WTC11 (cell line): ENCODE measurements around the gene SCNN1A. TPM values are rescaled to one million over a fixed set of nuclear protein-coding genes. Genes with fewer than 3 reads are reported as not detected.

Experiments used
- ATAC-seq: fragments of 200-7000 bp; cut with Tn5 transposase; 2 replicates; pipeline ENCODE4 v1.10.0; 2021; ENCODE audit warnings: mild to moderate bottlenecking, moderate library complexity
- CTCF ChIA-PET: fragments of 300-600 bp; sonication (Branson Sonifier 250); formaldehyde crosslinking; loops from one replicate; lab custom pipeline; 2021; ENCODE audit warnings: antibody characterized with exemption; lab: Charles Lee
- POLR2A ChIA-PET: fragments of 350-600 bp; sonication (Branson Sonifier 250); formaldehyde crosslinking; loops from one replicate; lab custom pipeline; 2021; ENCODE audit warnings: antibody characterized with exemption; lab: Charles Lee
- DNase-seq: peaks from one replicate; pipeline ENCODE4 v3.0.0; 2021; ENCODE audit warnings: low spot score
- H3K27ac Mint-ChIP-seq: 2 replicates; pipeline ENCODE4 v1.8.0; 2021; ENCODE audit warnings: mixed read lengths
- H3K27me3 Mint-ChIP-seq: 2 replicates; pipeline ENCODE4 v1.8.0; 2021; ENCODE audit warnings: low read depth, mild to moderate bottlenecking, moderate library complexity, mixed read lengths
- H3K36me3 Mint-ChIP-seq: 2 replicates; pipeline ENCODE4 v1.8.0; 2021; ENCODE audit warnings: mixed read lengths
- H3K4me1 Mint-ChIP-seq: 2 replicates; pipeline ENCODE4 v1.8.0; 2022; ENCODE audit warnings: mixed read lengths
- H3K4me3 Mint-ChIP-seq: 2 replicates; pipeline ENCODE4 v1.8.0; 2021; ENCODE audit warnings: mild to moderate bottlenecking, moderate library complexity, mixed read lengths
- H3K9me3 Mint-ChIP-seq: 2 replicates; pipeline ENCODE4 v1.8.0; 2021; ENCODE audit warnings: mixed read lengths
- AFF4 ChIP-seq: sonication (generic); formaldehyde crosslinking; IDR thresholded peaks from 2 replicates; pipeline ENCODE4 v1.8.1; 2023; ENCODE audit warnings: mild to moderate bottlenecking, missing genetic modification reagents, borderline replicate concordance
- ATF6 ChIP-seq: sonication (generic); formaldehyde crosslinking; IDR thresholded peaks from 2 replicates; pipeline ENCODE4 v1.8.1; 2023; ENCODE audit warnings: mild to moderate bottlenecking, missing genetic modification reagents
- CREM ChIP-seq: sonication (generic); formaldehyde crosslinking; IDR thresholded peaks from 2 replicates; pipeline ENCODE4 v1.8.1; 2022; ENCODE audit warnings: mild to moderate bottlenecking, missing genetic modification reagents, moderate library complexity
- E2F4 ChIP-seq: sonication (generic); formaldehyde crosslinking; IDR thresholded peaks from 2 replicates; pipeline ENCODE4 v1.8.1; 2022; ENCODE audit warnings: low read depth, mild to moderate bottlenecking, moderate library complexity, missing genetic modification reagents, borderline replicate concordance
- ETV6 ChIP-seq: sonication (generic); formaldehyde crosslinking; IDR thresholded peaks from 2 replicates; pipeline ENCODE4 v1.8.1; 2022; ENCODE audit warnings: mild to moderate bottlenecking, missing genetic modification reagents
- FOXK1 ChIP-seq: sonication (generic); formaldehyde crosslinking; IDR thresholded peaks from 2 replicates; pipeline ENCODE4 v1.8.0; 2022; ENCODE audit warnings: mild to moderate bottlenecking, moderate library complexity, missing genetic modification reagents
- HMGA2 ChIP-seq: fragments of 250-450 bp; sonication (Bioruptor Pico); IDR thresholded peaks from 2 replicates; pipeline ENCODE4 v1.4.0; 2021; ENCODE audit warnings: mild to moderate bottlenecking, moderate library complexity
- MLX ChIP-seq: sonication (generic); formaldehyde crosslinking; IDR thresholded peaks from 2 replicates; pipeline ENCODE4 v1.8.1; 2023; ENCODE audit warnings: mild to moderate bottlenecking, missing genetic modification reagents, moderate library complexity
- MXD4 ChIP-seq: fragments of 250-450 bp; sonication (Bioruptor Pico); IDR thresholded peaks from 2 replicates; pipeline ENCODE4 v1.8.0; 2021; ENCODE audit warnings: mild to moderate bottlenecking, moderate library complexity, borderline replicate concordance
- NR1H2 ChIP-seq: sonication (generic); formaldehyde crosslinking; IDR thresholded peaks from 2 replicates; pipeline ENCODE4 v1.9.0; 2021; ENCODE audit warnings: mild to moderate bottlenecking, moderate library complexity, missing genetic modification reagents
- SMAD4 ChIP-seq: sonication (generic); formaldehyde crosslinking; IDR thresholded peaks from 2 replicates; pipeline ENCODE4 v1.8.0; 2022; ENCODE audit warnings: mild to moderate bottlenecking, missing genetic modification reagents
- ZMAT4 ChIP-seq: fragments of 250-450 bp; sonication (Bioruptor Pico); IDR thresholded peaks from 2 replicates; pipeline ENCODE4 v1.9.0; 2021; ENCODE audit warnings: mild to moderate bottlenecking
- ZNF138 ChIP-seq: sonication (generic); formaldehyde crosslinking; conservative IDR thresholded peaks from 2 replicates; pipeline ENCODE4 v1.8.1; 2022; ENCODE audit warnings: mild to moderate bottlenecking, moderate library complexity, missing genetic modification reagents
- ZNF232 ChIP-seq: sonication (generic); formaldehyde crosslinking; IDR thresholded peaks from 2 replicates; pipeline ENCODE4 v1.8.0; 2022; ENCODE audit warnings: mild to moderate bottlenecking, missing genetic modification reagents
- ZNF396 ChIP-seq: fragments of 250-450 bp; sonication (Bioruptor Pico); IDR thresholded peaks from 2 replicates; pipeline ENCODE4 v1.8.0; 2021; ENCODE audit warnings: mild to moderate bottlenecking, moderate library complexity, borderline replicate concordance
- ZNF532 ChIP-seq: fragments of 250-450 bp; sonication (Bioruptor Pico); IDR thresholded peaks from 2 replicates; pipeline ENCODE4 v1.9.0; 2021; ENCODE audit warnings: mild to moderate bottlenecking, borderline replicate concordance
- total RNA-seq: library from RNA; stranded (reverse); gene quantifications from 3 replicates; pipeline ENCODE4 v1.2.3, GENCODE V29; 2021

Gene SCNN1A
- total RNA-seq, 1 experiment from 2014 or later, result 100 TPM

- H3K27me3 Mint-ChIP-seq, result no peaks in the 10 kb centered on the region; the same call in none of the 2 replicates
- CTCF ChIA-PET, result interaction anchor here (0.7 kb wide), 1 partner anchor 98 kb away, joined by 5 read pairs; no protein-coding TSS in a partner anchor
- no peak for TF ChIP-seq NR1H2 (CRISPR knock-in tag)
- TF ChIP-seq, all 79 proteins: peak for 0
- Mint-ChIP-seq H3K4me1 (peaks cover 8% of the 10 kb centered on the region), H3K4me3 (no peak overlapping the region), H3K27ac (no peak overlapping the region), H3K36me3 (no peaks in the 10 kb centered on the region), H3K9me3 (peaks cover 10% of the 10 kb centered on the region)
- DNase-seq (no peak), ATAC-seq (no peak)
- POLR2A ChIA-PET, result no interaction called here
Observed at GRCh38 chr12:6420364-6420763, 45.0 kb upstream of the SCNN1A start.

GRCh38 chr12:6418796-6419195 is 43.4 kb upstream of the SCNN1A start:
- Mint-ChIP-seq H3K9me3 (peaks cover 10% of the 10 kb centered on the region), H3K4me1 (peaks cover 5% of the 10 kb centered on the region; the same call in 1 of the 2 replicates), H3K36me3 (no peaks in the 10 kb centered on the region), H3K27ac (no peak overlapping the region)
- DNase-seq, result no peak
- POLR2A ChIA-PET, result interaction anchor here (1.2 kb wide), 1 partner anchor 56 kb away, joined by 4 read pairs; no protein-coding TSS in a partner anchor
- no peak for TF ChIP-seq MLX
- no peak for TF ChIP-seq AFF4
- no peak for TF ChIP-seq ZNF396 (CRISPR knock-in tag)
- TF ChIP-seq FOXK1, result no peak
- TF ChIP-seq NR1H2 (CRISPR knock-in tag), result no peak
- TF ChIP-seq HMGA2 (CRISPR knock-in tag), result no peak
- no peak for TF ChIP-seq MXD4 (CRISPR knock-in tag)
- no peak for TF ChIP-seq ZNF138 (CRISPR knock-in tag)
- TF ChIP-seq ETV6, result no peak
- no peak for TF ChIP-seq SMAD4
- TF ChIP-seq ATF6 (CRISPR knock-in tag), result no peak
- no peak for TF ChIP-seq E2F4 (CRISPR knock-in tag)
- TF ChIP-seq ZMAT4, result no peak
- TF ChIP-seq CREM (CRISPR knock-in tag), result no peak
- no peak for TF ChIP-seq ZNF232
- no peak for TF ChIP-seq ZNF532 (CRISPR knock-in tag)
- TF ChIP-seq, all 79 proteins: peak for 0
- no peak overlapping the region for H3K4me3 Mint-ChIP-seq
- ATAC-seq, result no peak
- CTCF ChIA-PET, result interaction anchor here (1.8 kb wide), 1 partner anchor 47 kb away, joined by 7 read pairs; no protein-coding TSS in a partner anchor
- no peaks in the 10 kb centered on the region; the same call in none of the 2 replicates for H3K27me3 Mint-ChIP-seq
